H9 (cell line): Measurements from ENCODE around the gene ASCL1. TPM values are rescaled to one million over a fixed set of nuclear protein-coding genes. Genes with fewer than 3 reads are reported as not detected.

Experiments used
- DNase-seq: peaks from one replicate; pipeline ENCODE4 v3.0.0-alpha.2; 2017
- H2AFZ ChIP-seq: one replicate; pipeline ENCODE4 v1.6.1; 2013; ENCODE audit warnings: mild to moderate bottlenecking, low read length, control low read depth, moderate library complexity
- H2AK5ac ChIP-seq: 2 replicates; pipeline ENCODE4 v1.6.1; 2013; ENCODE audit warnings: low read length, control low read depth, mixed read lengths; ENCODE audit not compliant: insufficient read length
- H2BK120ac ChIP-seq: one replicate; pipeline ENCODE4 v1.6.1; 2013; ENCODE audit warnings: low read depth, mild to moderate bottlenecking, low read length, control low read depth, inconsistent platforms; ENCODE audit not compliant: poor library complexity, severe bottlenecking
- H2BK12ac ChIP-seq: 2 replicates; pipeline ENCODE4 v1.6.1; 2013; ENCODE audit warnings: low read length, control low read depth, mixed read lengths, low read depth; ENCODE audit not compliant: insufficient read length
- H2BK15ac ChIP-seq: 2 replicates; pipeline ENCODE4 v1.6.1; 2013; ENCODE audit warnings: low read depth, low read length, control low read depth
- H2BK20ac ChIP-seq: one replicate; pipeline ENCODE4 v1.6.1; 2013; ENCODE audit warnings: low read depth, mild to moderate bottlenecking, low read length, control low read depth, inconsistent platforms; ENCODE audit not compliant: poor library complexity, severe bottlenecking
- H2BK5ac ChIP-seq: 2 replicates; pipeline ENCODE4 v1.6.1; 2013; ENCODE audit warnings: low read length, control low read depth, mixed read lengths; ENCODE audit not compliant: insufficient read length
- H3K14ac ChIP-seq: 2 replicates; pipeline ENCODE4 v1.6.1; 2013; ENCODE audit warnings: low read length, control low read depth; ENCODE audit not compliant: insufficient read depth
- H3K18ac ChIP-seq: 2 replicates; pipeline ENCODE4 v1.6.1; 2013; ENCODE audit warnings: low read depth, mild to moderate bottlenecking, mixed read lengths, low read length, control low read depth; ENCODE audit not compliant: insufficient read length
- H3K23ac ChIP-seq: 2 replicates; pipeline ENCODE4 v1.6.1; 2013; ENCODE audit warnings: low read length, control low read depth, mixed read lengths, low read depth; ENCODE audit not compliant: insufficient read length
- H3K23me2 ChIP-seq: 2 replicates; pipeline ENCODE4 v1.6.1; 2013; ENCODE audit warnings: low read depth, mild to moderate bottlenecking, mixed read lengths, low read length, control low read depth; ENCODE audit not compliant: insufficient read length, poor library complexity, severe bottlenecking
- H3K27ac ChIP-seq: 2 replicates; pipeline ENCODE4 v1.5.1; 2013; ENCODE audit warnings: low read length, control low read depth, mixed read lengths, low read depth; ENCODE audit not compliant: insufficient read length
- H3K27me3 ChIP-seq: 2 replicates; pipeline ENCODE4 v1.6.1; 2013; ENCODE audit warnings: low read length, control low read depth, inconsistent platforms; ENCODE audit not compliant: insufficient read depth
- H3K4ac ChIP-seq: 2 replicates; pipeline ENCODE4 v1.6.1; 2013; ENCODE audit warnings: low read depth, mild to moderate bottlenecking, control low read depth, inconsistent platforms, low read length, moderate library complexity
- H3K4me1 ChIP-seq: 2 replicates; pipeline ENCODE4 v1.6.1; 2013; ENCODE audit warnings: low read length, control low read depth, inconsistent platforms; ENCODE audit not compliant: insufficient read depth
- H3K4me2 ChIP-seq: 2 replicates; pipeline ENCODE4 v1.6.1; 2013; ENCODE audit warnings: low read length, control low read depth, mixed read lengths; ENCODE audit not compliant: insufficient read length, insufficient read depth
- H3K56ac ChIP-seq: 2 replicates; pipeline ENCODE4 v1.6.1; 2013; ENCODE audit warnings: low read depth, mild to moderate bottlenecking, mixed read lengths, low read length, control low read depth; ENCODE audit not compliant: insufficient read length
- H3K79me1 ChIP-seq: 2 replicates; pipeline ENCODE4 v1.6.1; 2013; ENCODE audit warnings: low read depth, mild to moderate bottlenecking, moderate library complexity, low read length, control low read depth, inconsistent platforms; ENCODE audit not compliant: insufficient read depth, poor library complexity, severe bottlenecking
- H3K79me2 ChIP-seq: 2 replicates; pipeline ENCODE4 v1.6.1; 2013; ENCODE audit warnings: low read length, control low read depth, inconsistent platforms; ENCODE audit not compliant: insufficient read depth
- H3K9ac ChIP-seq: 2 replicates; pipeline ENCODE4 v1.6.1; 2013; ENCODE audit warnings: low read length, control low read depth, mixed read lengths; ENCODE audit not compliant: insufficient read length; ENCODE audit errors: extremely low read depth
- H3K9me3 ChIP-seq: one replicate; pipeline ENCODE4 v1.6.1; 2013; ENCODE audit warnings: low read depth, low read length, inconsistent platforms; ENCODE audit not compliant: control insufficient read depth
- H3T11ph ChIP-seq: one replicate; pipeline ENCODE4 v1.6.1; 2013; ENCODE audit warnings: mild to moderate bottlenecking, low read length, control low read depth, inconsistent platforms
- H4K20me1 ChIP-seq: one replicate; pipeline ENCODE4 v1.6.1; 2013; ENCODE audit not compliant: control insufficient read depth, insufficient read length, insufficient read depth
- H4K5ac ChIP-seq: 2 replicates; pipeline ENCODE4 v1.6.1; 2013; ENCODE audit warnings: low read depth, mild to moderate bottlenecking, mixed read lengths, low read length, control low read depth; ENCODE audit not compliant: insufficient read length
- H4K8ac ChIP-seq: replicated peaks from 2 replicates; pipeline ENCODE4 v1.6.1; 2013; ENCODE audit warnings: low read length, control low read depth, mixed read lengths, low read depth; ENCODE audit not compliant: insufficient read length
- H4K91ac ChIP-seq: 2 replicates; pipeline ENCODE4 v1.6.1; 2013; ENCODE audit warnings: low read depth, mild to moderate bottlenecking, moderate library complexity, mixed read lengths, low read length, control low read depth; ENCODE audit not compliant: insufficient read length
- H3K27ac Mint-ChIP-seq, 3 experiments: 2 replicates in 2 of 3; 3 replicates in 1 of 3; pipeline ENCODE4 v1.8.0; 2020 to 2021; ENCODE audit warnings: mixed read lengths in 3 of 3, mild to moderate bottlenecking in 1 of 3, moderate library complexity in 1 of 3
- H3K27me3 Mint-ChIP-seq: 2 replicates; pipeline ENCODE4 v1.8.0; 2021; ENCODE audit warnings: low read depth, mild to moderate bottlenecking, moderate library complexity, mixed read lengths
- H3K36me3 Mint-ChIP-seq, 3 experiments: 2 replicates in 2 of 3; 3 replicates in 1 of 3; pipeline ENCODE4 v1.8.0; 2020 to 2021; ENCODE audit warnings: low read depth in 3 of 3, mixed read lengths in 3 of 3; ENCODE audit not compliant: insufficient read depth in 1 of 3
- H3K4me1 Mint-ChIP-seq, 2 experiments: 2 replicates each; pipeline ENCODE4 v1.8.0; 2020; ENCODE audit warnings: mixed read lengths in 2 of 2
- H3K4me3 Mint-ChIP-seq, 2 experiments: 2 replicates in 1 of 2; 3 replicates in 1 of 2; pipeline ENCODE4 v1.8.0; 2020 to 2021; ENCODE audit warnings: mild to moderate bottlenecking in 2 of 2, mixed read lengths in 2 of 2, moderate library complexity in 1 of 2
- H3K9me3 Mint-ChIP-seq, 2 experiments: 2 replicates in 1 of 2; 3 replicates in 1 of 2; pipeline ENCODE4 v1.8.0; 2020; ENCODE audit warnings: mild to moderate bottlenecking in 2 of 2, mixed read lengths in 2 of 2, moderate library complexity in 1 of 2
- WGBS: extraction: QIAGEN DNeasy Blood & Tissue Kit; methylation state at CpG from one replicate; pipeline ENCODE4 v1.1.7; 2013; ENCODE audit warnings: missing lambda C conversion rate, low lambda C conversion rate, mixed read lengths; ENCODE audit not compliant: insufficient read length; ENCODE audit errors: extremely low coverage; 5-methylcytosine and 5-hydroxymethylcytosine counted together
- total RNA-seq: library from RNA; stranded (reverse); gene quantifications from 2 replicates; pipeline ENCODE4 v1.2.1, GENCODE V29; 2021
- TF ChIP-seq, protein P1 (sequence below): fragments of 200-600 bp; sonication (generic); conservative IDR thresholded peaks from 3 replicates; pipeline ENCODE4 v1.8.0; 2021; ENCODE audit warnings: antibody characterized with exemption, mild to moderate bottlenecking

The ASCL1 gene
- total RNA-seq, 1 experiment from 2014 or later, result not detected

DNA sequence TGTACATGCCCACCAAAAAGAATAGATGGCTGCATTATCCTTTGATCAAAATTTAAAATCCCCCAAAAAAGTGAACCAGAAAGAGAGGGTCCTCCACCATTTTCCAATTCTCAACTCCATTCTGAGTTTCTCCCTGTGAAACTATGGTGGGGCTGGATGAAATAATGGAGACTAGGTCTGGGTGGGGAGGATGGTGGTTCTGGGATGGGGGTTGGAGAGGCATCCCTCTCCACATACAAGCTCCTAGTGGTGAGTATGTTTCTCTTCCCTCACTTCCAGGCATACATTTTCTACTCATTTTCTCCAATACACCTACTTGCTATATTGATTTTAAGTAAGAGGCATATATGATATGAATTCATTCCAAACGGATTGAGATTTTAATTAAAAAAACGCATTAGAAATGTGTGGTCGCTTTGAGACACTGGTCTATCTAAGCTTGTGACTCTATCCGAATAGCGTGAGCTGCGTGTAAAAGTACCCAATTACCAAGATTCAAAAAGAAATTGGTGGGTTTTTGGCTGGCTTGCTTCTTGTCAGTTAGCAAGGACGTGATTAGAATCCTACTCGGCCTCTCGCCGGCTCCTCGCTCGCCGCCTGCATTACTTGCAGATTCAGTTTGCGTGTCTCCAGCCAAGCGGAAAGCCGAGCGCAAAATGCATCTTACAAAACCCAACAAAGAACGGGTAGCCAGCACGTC is 3.4 kb downstream of the ASCL1 start:
- Mint-ChIP-seq H3K9me3 (peaks cover 15 to 18% of the 10 kb centered on the region in 2 experiments), H3K27me3 (peaks cover 99% of the 10 kb centered on the region), H3K27ac (no peak overlapping the region), H3K36me3 (peaks cover 9 to 11% (median 11%) of the 10 kb centered on the region in 3 experiments; a peak in 6 of 7 replicates), H3K4me3 (no peak overlapping the region), H3K4me1 (peaks cover 55 to 76% of the 10 kb centered on the region in 2 experiments)
- TF ChIP-seq, protein P1, sequence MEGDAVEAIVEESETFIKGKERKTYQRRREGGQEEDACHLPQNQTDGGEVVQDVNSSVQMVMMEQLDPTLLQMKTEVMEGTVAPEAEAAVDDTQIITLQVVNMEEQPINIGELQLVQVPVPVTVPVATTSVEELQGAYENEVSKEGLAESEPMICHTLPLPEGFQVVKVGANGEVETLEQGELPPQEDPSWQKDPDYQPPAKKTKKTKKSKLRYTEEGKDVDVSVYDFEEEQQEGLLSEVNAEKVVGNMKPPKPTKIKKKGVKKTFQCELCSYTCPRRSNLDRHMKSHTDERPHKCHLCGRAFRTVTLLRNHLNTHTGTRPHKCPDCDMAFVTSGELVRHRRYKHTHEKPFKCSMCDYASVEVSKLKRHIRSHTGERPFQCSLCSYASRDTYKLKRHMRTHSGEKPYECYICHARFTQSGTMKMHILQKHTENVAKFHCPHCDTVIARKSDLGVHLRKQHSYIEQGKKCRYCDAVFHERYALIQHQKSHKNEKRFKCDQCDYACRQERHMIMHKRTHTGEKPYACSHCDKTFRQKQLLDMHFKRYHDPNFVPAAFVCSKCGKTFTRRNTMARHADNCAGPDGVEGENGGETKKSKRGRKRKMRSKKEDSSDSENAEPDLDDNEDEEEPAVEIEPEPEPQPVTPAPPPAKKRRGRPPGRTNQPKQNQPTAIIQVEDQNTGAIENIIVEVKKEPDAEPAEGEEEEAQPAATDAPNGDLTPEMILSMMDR, result peak; percentile 20; the same call in 1 of the 3 replicates
- H4K20me1 ChIP-seq, result no peaks in the 10 kb centered on the region
- H3K9ac ChIP-seq, result no peak overlapping the region
- H3K18ac ChIP-seq, result no peak overlapping the region
- H4K91ac ChIP-seq, result no peak overlapping the region
- no peak overlapping the region for H4K5ac ChIP-seq
- no peak overlapping the region for H2AK5ac ChIP-seq
- peaks cover 81% of the 10 kb centered on the region for H3K27me3 ChIP-seq
- WGBS, result no CpG with 5 or more reads among the region's 19 CpGs
- H3K14ac ChIP-seq, result no peak overlapping the region
- peak; percentile 58 for DNase-seq
- no peaks in the 10 kb centered on the region for H3K79me2 ChIP-seq
- no peak overlapping the region for H3K23ac ChIP-seq
- H3K56ac ChIP-seq, result no peak overlapping the region
- no peak overlapping the region for H2BK5ac ChIP-seq
- peaks cover 5% of the 10 kb centered on the region; the same call in 1 of the 2 replicates for H3K4me1 ChIP-seq
- no peak overlapping the region for H2BK12ac ChIP-seq
- H3K79me1 ChIP-seq, result no peaks in the 10 kb centered on the region
- peak overlapping the region; percentile 42 for H3K4me2 ChIP-seq
- H2BK15ac ChIP-seq, result no peak overlapping the region
- no peak overlapping the region for H2BK120ac ChIP-seq
- H3K27ac ChIP-seq, result no peak overlapping the region
- peaks cover 26% of the 10 kb centered on the region for H3K23me2 ChIP-seq
- no peak overlapping the region for H2AFZ ChIP-seq
- peaks cover 10% of the 10 kb centered on the region for H3K9me3 ChIP-seq
- no peak overlapping the region for H2BK20ac ChIP-seq
- H3T11ph ChIP-seq, result no peak overlapping the region
- no peak overlapping the region for H4K8ac ChIP-seq
- no peak overlapping the region for H3K4ac ChIP-seq
